MCF 10A (cell line): ENCODE measurements around the gene COASY. TPM values are rescaled to one million over a fixed set of nuclear protein-coding genes. Genes with fewer than 3 reads are reported as not detected.
"Not testable (repeated sequence)": the region's sequence is repeated elsewhere in the genome, so short reads cannot be mapped to it uniquely, and the experiment has no call there.

Source experiments
- BruUV-seq: library from RNA; stranded (reverse); fragments of 400-500 nt; replicated peaks from 2 replicates; lab custom pipeline; 2021; lab: Mats Ljungman, UMichigan
- CTCF ChIA-PET: fragments of 300-600 bp; sonication (Branson Sonifier 250); formaldehyde crosslinking; extraction: SDS; loops from one replicate; lab custom pipeline; 2021; ENCODE audit warnings: antibody characterized with exemption, inconsistent platforms; lab: Yijun Ruan, JAX
- POLR2A ChIA-PET: fragments of 300-600, 350-650 bp; sonication (Branson Sonifier 250); formaldehyde crosslinking; extraction: SDS; loops from one replicate; lab custom pipeline; 2020; ENCODE audit warnings: antibody characterized with exemption, inconsistent platforms; lab: Yijun Ruan, JAX
- DNase-seq: peaks from one replicate; pipeline ENCODE4 v3.0.0-alpha.2; 2018; ENCODE audit not compliant: unreplicated experiment
- H3K27ac Mint-ChIP-seq: one replicate; pipeline ENCODE4 v1.8.0; 2022; ENCODE audit warnings: mild to moderate bottlenecking, low read depth, mixed read lengths; ENCODE audit not compliant: unreplicated experiment
- H3K27me3 Mint-ChIP-seq: one replicate; pipeline ENCODE4 v1.8.0; 2022; ENCODE audit warnings: mixed read lengths; ENCODE audit not compliant: insufficient read depth, unreplicated experiment
- H3K36me3 Mint-ChIP-seq: one replicate; pipeline ENCODE4 v1.8.0; 2022; ENCODE audit warnings: mild to moderate bottlenecking, moderate library complexity, mixed read lengths; ENCODE audit not compliant: insufficient read depth, unreplicated experiment
- H3K4me1 Mint-ChIP-seq: one replicate; pipeline ENCODE4 v1.8.0; 2022; ENCODE audit warnings: mixed read lengths; ENCODE audit not compliant: insufficient read depth, unreplicated experiment
- H3K4me3 Mint-ChIP-seq: one replicate; pipeline ENCODE4 v1.8.0; 2022; ENCODE audit warnings: mild to moderate bottlenecking, moderate library complexity, mixed read lengths; ENCODE audit not compliant: unreplicated experiment
- H3K9me3 Mint-ChIP-seq: one replicate; pipeline ENCODE4 v1.8.0; 2022; ENCODE audit warnings: mixed read lengths; ENCODE audit not compliant: unreplicated experiment
- CTCF ChIP-seq: fragments of 200-600 bp; IDR thresholded peaks from one replicate; pipeline ENCODE4 v1.8.0; 2022; ENCODE audit warnings: antibody characterized with exemption, mild to moderate bottlenecking; ENCODE audit not compliant: unreplicated experiment
- intact Hi-C: fragments of 100-400 bp; cut with micrococcal nuclease; formaldehyde crosslinking; loops from 2 replicates; pipeline ENCODE4 v1.14.1; 2022
- total RNA-seq: library from RNA; stranded (reverse); gene quantifications from 2 replicates; pipeline ENCODE4 v1.2.3, GENCODE V29; 2022

Gene COASY
- total RNA-seq, 1 experiment from 2014 or later, result 82.6 TPM

- ChIA-PET CTCF (interaction anchor here (0.6 kb wide), 1 partner anchor 161 kb away, joined by 3 read pairs; no protein-coding TSS in a partner anchor), POLR2A (interaction anchor here (0.6 to 1.1 kb wide), 2 partner anchors 10 to 11 kb away, joined by 3 to 5 read pairs; no protein-coding TSS in a partner anchor)
- Mint-ChIP-seq H3K27me3 (no peaks in the 10 kb centered on the region), H3K4me3 (no peak overlapping the region), H3K27ac (no peak overlapping the region), H3K4me1 (peaks cover 13% of the 10 kb centered on the region), H3K36me3 (peaks cover 48% of the 10 kb centered on the region), H3K9me3 (no peaks in the 10 kb centered on the region)
- no peak for TF ChIP-seq CTCF
- BruUV-seq, result no TSS peak
- DNase-seq, result no peak
- intact Hi-C loops, result no loop called here
Measured at GRCh38 chr17:42543190-42544079, 18.5 kb upstream of the COASY start.

- Mint-ChIP-seq H3K4me1 (peaks cover 13% of the 10 kb centered on the region), H3K27me3 (no peaks in the 10 kb centered on the region), H3K9me3 (no peaks in the 10 kb centered on the region), H3K27ac (no peak overlapping the region), H3K36me3 (peaks cover 38% of the 10 kb centered on the region), H3K4me3 (no peak overlapping the region)
- CTCF ChIA-PET, result interaction anchor here (0.6 kb wide), 1 partner anchor 38 kb away, joined by 3 read pairs; no protein-coding TSS in a partner anchor
- intact Hi-C loops, result no loop called here
- no TSS peak for BruUV-seq
- TF ChIP-seq CTCF, result no peak
- POLR2A ChIA-PET, result interaction anchor here (0.7 kb wide), 1 partner anchor 9 kb away, joined by 4 read pairs; the partner anchor contains the start of gene NAGLU
- no peak for DNase-seq
Measured at GRCh38 chr17:42544874-42545283, 17.1 kb upstream of the COASY start.

GRCh38 chr17:42545755-42546505 lies 16.0 kb upstream of the COASY start:
- POLR2A ChIA-PET, result interaction anchor here (0.6 to 0.7 kb wide), 2 partner anchors 10 to 287 kb away, joined by 4 to 5 read pairs; partner anchors contain the start of genes NAGLU and PSME3
- H3K4me3 Mint-ChIP-seq, H3K9me3 Mint-ChIP-seq, H3K27me3 Mint-ChIP-seq, intact Hi-C loops, DNase-seq, BruUV-seq, H3K27ac Mint-ChIP-seq, H3K4me1 Mint-ChIP-seq: not testable (repeated sequence)
- peaks cover 36% of the 10 kb centered on the region for H3K36me3 Mint-ChIP-seq
- CTCF ChIA-PET, result interaction anchor here (0.6 to 1.2 kb wide), 3 partner anchors 16 to 37 kb away, joined by 3 to 4 read pairs (median 4); no protein-coding TSS in a partner anchor

GRCh38 chr17:42547001-42547461 lies 14.9 kb upstream of the COASY start:
- ChIA-PET POLR2A (no interaction called here), CTCF (interaction anchor here (1.2 to 1.4 kb wide), 3 partner anchors 11 to 17 kb away, joined by 3 to 4 read pairs (median 4); partner anchors contain the start of gene NAGLU)
- no peaks in the 10 kb centered on the region for H3K27me3 Mint-ChIP-seq
- no peak overlapping the region for H3K4me3 Mint-ChIP-seq
- BruUV-seq, result no TSS peak
- no peaks in the 10 kb centered on the region for H3K4me1 Mint-ChIP-seq
- DNase-seq, result no peak
- TF ChIP-seq CTCF, result no peak
- intact Hi-C loops, result no loop called here
- H3K27ac Mint-ChIP-seq, result no peak overlapping the region
- H3K9me3 Mint-ChIP-seq, result no peaks in the 10 kb centered on the region
- peaks cover 31% of the 10 kb centered on the region for H3K36me3 Mint-ChIP-seq
